GM21723 (cell line): ENCODE measurements around the gene JMJD7.
A peak's percentile ranks its signal among the peaks of the same experiment; 100 is the strongest.
"Not testable (repeated sequence)": the region's sequence is repeated elsewhere in the genome, so short reads cannot be mapped to it uniquely, and the experiment has no call there.

ENCODE experiments used
- ATAC-seq: cut with Tn5 transposase; IDR thresholded peaks from one replicate; pipeline ENCODE4 v1.9.1; 2021; ENCODE audit warnings: mild to moderate bottlenecking, moderate library complexity; ENCODE audit not compliant: unreplicated experiment

Gene JMJD7

GRCh38 chr15:41819455-41820050 is 8.3 kb upstream of the JMJD7 start:
- ATAC-seq: no peak

GRCh38 chr15:41820791-41821423 is 7.0 kb upstream of the JMJD7 start:
- ATAC-seq: no peak

GRCh38 chr15:41821831-41822230 is 6.1 kb upstream of the JMJD7 start:
- ATAC-seq: no peak

GRCh38 chr15:41822471-41822870 is 5.4 kb upstream of the JMJD7 start:
- no peak for ATAC-seq

- no peak for ATAC-seq
These were observed 4.9 kb upstream of the JMJD7 start for GRCh38 chr15:41822957-41823356.

- ATAC-seq: no peak
These were observed 4.4 kb upstream of the JMJD7 start for GRCh38 chr15:41823502-41823901.

GRCh38 chr15:41824062-41824745 is 3.7 kb upstream of the JMJD7 start:
- no peak for ATAC-seq

GRCh38 chr15:41825145-41825544 is 2.7 kb upstream of the JMJD7 start:
- ATAC-seq: no peak

GRCh38 chr15:41825572-41826535 is 2.0 kb upstream of the JMJD7 start:
- no peak for ATAC-seq

- peak; percentile 13 for ATAC-seq
These were observed 507 bp upstream of the JMJD7 start for GRCh38 chr15:41827290-41827879.

GRCh38 chr15:41828807-41829141 is 882 bp downstream of the JMJD7 start:
- ATAC-seq: no peak

GRCh38 chr15:41829959-41830646 is 2.2 kb downstream of the JMJD7 start:
- ATAC-seq: no peak

GRCh38 chr15:41831291-41831690 is 3.4 kb downstream of the JMJD7 start:
- ATAC-seq: not testable (repeated sequence)

- no peak for ATAC-seq
These were observed 4.3 kb downstream of the JMJD7 start for GRCh38 chr15:41832208-41832607.

- ATAC-seq: no peak
These were observed 5.0 kb downstream of the JMJD7 start for GRCh38 chr15:41832875-41833274.

- ATAC-seq: no peak
These were observed 6.2 kb downstream of the JMJD7 start for GRCh38 chr15:41834096-41834495.

GRCh38 chr15:41836073-41836472 is 8.2 kb downstream of the JMJD7 start:
- ATAC-seq: no peak

- no peak for ATAC-seq
These were observed 9.0 kb downstream of the JMJD7 start for GRCh38 chr15:41836713-41837454.

- ATAC-seq: no peak
These were observed 10.6 kb downstream of the JMJD7 start, which contains the start of gene PLA2G4B for GRCh38 chr15:41838400-41838897. Gene PLA2G4B (plus strand): TSS chr15:41838847. CDS start chr15:41838914, 67 bp downstream.
